Parathyroid adenoma (tissue), 2 donors: ENCODE results near the gene STX8.

Experiments used
- H2AFZ ChIP-seq: fragments of 300-600 bp; sonication (generic); one replicate; pipeline ENCODE4 v1.7.0; 2017; ENCODE audit warnings: antibody characterized with exemption, mild to moderate bottlenecking
- H3K27ac ChIP-seq: fragments of 300-600 bp; sonication (generic); one replicate; pipeline ENCODE4 v1.7.0; 2017
- H3K27me3 ChIP-seq: fragments of 300-600 bp; sonication (generic); one replicate; pipeline ENCODE4 v1.7.0; 2017; ENCODE audit warnings: low read length; ENCODE audit not compliant: control insufficient read depth, insufficient read depth
- H3K36me3 ChIP-seq: fragments of 300-600 bp; sonication (generic); one replicate; pipeline ENCODE4 v1.7.0; 2017; ENCODE audit warnings: low read length; ENCODE audit not compliant: control insufficient read depth, insufficient read depth
- H3K4me1 ChIP-seq: fragments of 300-600 bp; sonication (generic); one replicate; pipeline ENCODE4 v1.7.0; 2017; ENCODE audit warnings: control low read depth
- H3K4me2 ChIP-seq: fragments of 300-600 bp; sonication (generic); one replicate; pipeline ENCODE4 v1.7.0; 2017; ENCODE audit warnings: low read length
- H3K4me3 ChIP-seq: fragments of 300-600 bp; sonication (generic); one replicate; pipeline ENCODE4 v1.7.0; 2017; ENCODE audit warnings: low read depth, low read length
- H3K79me2 ChIP-seq: fragments of 300-600 bp; sonication (generic); one replicate; pipeline ENCODE4 v1.7.0; 2017; ENCODE audit warnings: control low read depth
- H3K9ac ChIP-seq: fragments of 300-600 bp; sonication (generic); one replicate; pipeline ENCODE4 v1.7.0; 2017; ENCODE audit warnings: mild to moderate bottlenecking
- H3K9me3 ChIP-seq: fragments of 300-600 bp; sonication (generic); one replicate; pipeline ENCODE4 v1.7.0; 2017; ENCODE audit warnings: low read length; ENCODE audit not compliant: control insufficient read depth
- CTCF ChIP-seq: fragments of 300-600 bp; sonication (generic); IDR thresholded peaks from one replicate; pipeline ENCODE4 v1.7.0; 2017; ENCODE audit warnings: antibody characterized with exemption, mild to moderate bottlenecking
- donor health status: primary hyperparathyroidism.

STX8 gene

GRCh38 chr17:9363440-9364350 lies 211.9 kb downstream of the STX8 start:
- Histone ChIP-seq H3K79me2 (peaks cover 3% of the 10 kb centered on the region), H3K9ac (no peak overlapping the region), H3K27me3 (no peaks in the 10 kb centered on the region), H3K4me2 (no peak overlapping the region), H3K36me3 (no peaks in the 10 kb centered on the region), H3K4me1 (no peaks in the 10 kb centered on the region), H3K4me3 (no peak overlapping the region), H2AFZ (no peak overlapping the region), H3K27ac (no peak overlapping the region), H3K9me3 (no peaks in the 10 kb centered on the region)
- no peak for TF ChIP-seq CTCF

- Histone ChIP-seq H3K36me3 (no peaks in the 10 kb centered on the region), H3K79me2 (no peaks in the 10 kb centered on the region), H3K27ac (no peak overlapping the region), H3K9me3 (no peaks in the 10 kb centered on the region), H3K4me3 (no peak overlapping the region), H2AFZ (no peak overlapping the region), H3K4me1 (no peaks in the 10 kb centered on the region), H3K9ac (no peak overlapping the region), H3K27me3 (no peaks in the 10 kb centered on the region), H3K4me2 (no peak overlapping the region)
- TF ChIP-seq CTCF = no peak
These were observed 214.2 kb downstream of the STX8 start for GRCh38 chr17:9361188-9361955.

GRCh38 chr17:9360677-9361081 lies 214.9 kb downstream of the STX8 start:
- no peak for TF ChIP-seq CTCF
- H3K4me1 ChIP-seq = no peaks in the 10 kb centered on the region
- H3K9ac ChIP-seq = no peak overlapping the region
- no peaks in the 10 kb centered on the region for H3K36me3 ChIP-seq
- no peak overlapping the region for H3K4me2 ChIP-seq
- no peak overlapping the region for H2AFZ ChIP-seq
- H3K27me3 ChIP-seq = no peaks in the 10 kb centered on the region
- no peaks in the 10 kb centered on the region for H3K9me3 ChIP-seq
- no peaks in the 10 kb centered on the region for H3K79me2 ChIP-seq
- no peak overlapping the region for H3K27ac ChIP-seq
- H3K4me3 ChIP-seq = no peak overlapping the region

- Histone ChIP-seq H3K79me2 (no peaks in the 10 kb centered on the region), H3K4me1 (no peaks in the 10 kb centered on the region), H3K36me3 (no peaks in the 10 kb centered on the region), H3K4me3 (no peak overlapping the region), H3K27me3 (no peaks in the 10 kb centered on the region), H3K9ac (no peak overlapping the region), H3K27ac (no peak overlapping the region), H2AFZ (no peak overlapping the region), H3K4me2 (no peak overlapping the region), H3K9me3 (no peaks in the 10 kb centered on the region)
- no peak for TF ChIP-seq CTCF
These were observed 219.1 kb downstream of the STX8 start for GRCh38 chr17:9356488-9356911.
